CD4-positive, alpha-beta T cell treated with Interleukin-15 for 1 hour (primary cell): Measurements from ENCODE around the gene ATP6V0D1.
"Not testable (repeated sequence)": the region's sequence is repeated elsewhere in the genome, so short reads cannot be mapped to it uniquely, and the experiment has no call there.

Source experiments
- DNase-seq: peaks from one replicate; pipeline ENCODE4 v3.0.0-alpha.2; 2020

Gene ATP6V0D1

DNA sequence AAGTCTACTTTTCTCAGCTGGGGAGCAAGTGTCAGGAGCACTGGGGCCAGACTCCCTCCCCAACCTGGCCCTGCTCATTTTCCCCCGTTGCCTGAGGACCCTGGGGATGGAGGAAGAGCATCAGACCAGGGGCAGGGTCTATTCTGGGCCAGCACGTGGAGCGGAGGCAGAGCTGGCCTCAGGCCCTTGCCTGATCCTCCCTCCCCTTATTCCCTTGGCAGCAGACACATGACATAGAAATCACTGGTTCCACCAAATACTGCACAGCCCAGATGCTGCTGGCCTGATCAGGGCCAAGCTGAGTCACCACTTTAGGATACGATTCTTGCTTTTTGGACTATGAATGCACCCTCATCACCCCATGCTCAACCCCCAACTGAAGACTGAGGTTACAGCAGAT lies 18.1 kb upstream of the ATP6V0D1 start:
- DNase-seq = no peak

DNA sequence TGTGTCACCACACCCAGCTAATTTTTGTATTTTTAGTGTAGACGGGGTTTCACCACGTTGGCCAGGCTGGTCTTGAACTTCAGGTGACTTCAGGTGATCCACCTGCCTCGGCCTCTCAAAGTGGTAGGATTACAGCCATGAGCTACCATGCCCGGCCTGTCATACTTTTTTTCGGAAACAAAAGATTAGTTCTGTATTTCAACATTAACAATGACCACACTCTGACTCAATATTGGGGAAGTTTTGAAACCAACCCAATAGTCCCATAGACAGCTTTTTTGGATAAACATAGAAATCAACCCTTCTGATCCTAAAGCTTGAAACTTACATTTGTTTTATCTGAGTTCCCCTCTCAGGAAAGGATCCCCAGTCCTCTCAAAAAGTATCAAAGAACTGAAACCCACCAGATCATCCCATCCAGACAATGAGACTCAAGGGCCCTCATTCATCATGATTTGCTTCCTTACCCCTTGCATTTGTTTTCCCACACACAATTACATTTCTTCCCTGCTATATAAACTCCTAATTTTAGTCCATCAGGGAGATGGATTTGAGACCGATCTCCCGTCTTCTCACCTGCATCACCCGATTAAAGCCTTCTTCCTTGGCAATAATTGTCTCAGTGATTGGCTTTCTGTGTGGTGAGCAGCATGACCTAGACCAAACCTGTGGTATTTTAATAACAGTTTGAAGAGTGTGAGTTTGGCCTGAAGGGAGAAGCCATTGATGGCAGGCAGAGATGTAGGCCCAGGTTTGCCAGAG lies 9.6 kb upstream of the ATP6V0D1 start:
- no peak for DNase-seq

- DNase-seq = no peak
Measured at GRCh38 chr16:67489401-67490083, 8.6 kb upstream of the ATP6V0D1 start.

- DNase-seq = not testable (repeated sequence)
Measured at GRCh38 chr16:67487561-67487960, 6.6 kb upstream of the ATP6V0D1 start.

DNA sequence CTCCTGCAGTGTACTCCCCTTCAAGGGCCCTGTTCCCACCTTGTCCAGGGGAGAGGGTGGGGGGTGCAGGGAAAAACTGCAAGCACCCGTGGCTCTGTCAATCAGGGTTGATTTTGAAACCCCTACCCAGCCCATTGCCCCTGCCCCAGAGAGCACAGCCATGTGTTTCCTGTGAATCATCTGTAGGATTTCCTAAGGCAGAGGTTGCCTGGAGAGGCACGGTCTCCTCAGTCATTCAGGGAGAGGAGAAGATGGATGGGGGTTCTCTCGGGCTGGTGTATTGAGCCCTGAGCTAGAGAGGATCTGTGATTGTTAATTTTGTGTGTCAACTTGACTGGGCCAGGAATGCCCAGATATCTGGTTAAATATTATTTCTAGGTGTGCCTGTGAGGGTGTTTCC lies 5.8 kb upstream of the ATP6V0D1 start:
- peak; percentile 26 for DNase-seq

- DNase-seq = no peak
Measured at GRCh38 chr16:67483731-67484525, 3.0 kb upstream of the ATP6V0D1 start.

DNA sequence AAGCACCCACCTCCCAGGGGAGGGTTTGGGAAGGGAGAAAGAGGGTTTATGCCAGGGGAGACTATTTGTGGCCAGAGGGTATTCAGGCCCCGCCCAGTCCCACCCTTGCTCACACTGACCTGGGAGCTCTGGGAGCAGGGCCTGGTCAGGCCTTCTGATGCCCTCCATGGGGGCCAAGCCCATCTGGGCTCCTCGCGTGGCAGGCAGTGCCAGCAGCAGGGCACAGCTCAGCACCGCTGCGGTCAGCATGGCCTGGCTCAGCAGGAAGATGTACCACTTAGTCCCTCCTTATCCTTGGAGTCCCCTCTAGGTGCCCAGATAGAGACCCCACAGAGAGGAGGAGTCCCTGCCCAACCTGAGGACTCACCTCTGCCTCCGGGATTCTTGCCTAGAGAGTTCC lies 2.2 kb upstream of the ATP6V0D1 start, which contains the start of gene AGRP:
Gene AGRP (minus strand): TSS at position 398 of the 400 bp plus-strand sequence. CDS start 149 bp downstream, at position 249.
- DNase-seq = no peak

GRCh38 chr16:67482233-67482924 lies 1.4 kb upstream of the ATP6V0D1 start:
- DNase-seq = no peak

GRCh38 chr16:67481561-67482232 lies 740 bp upstream of the ATP6V0D1 start:
- DNase-seq = peak; percentile 41

- no peak for DNase-seq
Measured at GRCh38 chr16:67477960-67478554, 2.9 kb downstream of the ATP6V0D1 start.

GRCh38 chr16:67474551-67475455 lies 6.2 kb downstream of the ATP6V0D1 start:
- no peak for DNase-seq

DNA sequence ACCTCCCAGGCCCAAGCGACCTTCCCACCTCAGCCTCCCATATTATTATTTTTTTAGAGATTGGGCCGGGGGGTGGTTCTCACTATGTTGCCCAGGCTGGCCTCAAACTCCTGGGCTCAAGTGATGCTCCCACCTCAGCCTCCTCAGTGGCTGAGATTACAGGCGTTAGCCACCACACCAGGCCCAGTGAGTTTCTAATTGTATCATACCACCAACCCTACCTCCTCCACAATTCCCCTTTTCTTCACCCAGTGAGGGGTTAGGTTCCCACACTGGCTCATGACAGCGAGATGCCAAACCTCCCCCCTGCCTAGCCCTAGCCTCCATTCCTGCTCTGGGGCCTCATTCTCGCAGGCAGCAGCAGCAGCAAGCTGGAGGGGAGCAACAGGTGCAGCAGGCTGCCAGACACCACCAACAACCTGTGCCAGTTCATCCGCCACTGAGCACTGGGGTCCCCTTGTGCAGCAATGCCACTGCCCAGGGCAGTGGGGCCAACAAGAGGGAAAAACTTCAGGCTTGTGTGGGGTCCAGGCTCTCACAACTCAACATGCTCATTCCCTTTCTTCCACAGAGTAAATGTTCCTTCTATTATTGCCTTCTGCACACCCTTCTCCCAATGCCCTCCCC lies 9.1 kb downstream of the ATP6V0D1 start:
- DNase-seq = no peak

GRCh38 chr16:67470359-67470758 lies 10.6 kb downstream of the ATP6V0D1 start:
- no peak for DNase-seq

GRCh38 chr16:67468731-67469130 lies 12.2 kb downstream of the ATP6V0D1 start:
- DNase-seq = no peak

DNA sequence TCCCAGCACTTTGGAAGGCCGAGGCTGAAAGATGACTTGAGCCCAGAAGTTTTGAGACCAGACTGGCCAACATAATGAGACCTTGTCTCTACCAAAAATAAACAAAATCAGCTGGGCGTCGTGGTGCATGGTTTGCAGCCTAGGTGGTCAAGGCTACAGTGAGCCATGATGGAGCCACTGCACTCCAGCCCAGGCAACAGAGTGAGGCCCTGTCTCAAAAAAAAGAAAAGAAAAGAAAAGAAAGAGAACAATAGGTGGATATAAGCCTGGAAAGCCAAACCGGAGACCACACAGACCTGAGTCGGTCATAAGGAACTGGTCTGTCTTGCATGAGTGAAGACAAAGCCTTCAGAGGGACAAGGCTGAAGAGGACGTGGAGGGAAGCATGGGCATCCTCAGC lies 14.4 kb downstream of the ATP6V0D1 start:
- no peak for DNase-seq

DNA sequence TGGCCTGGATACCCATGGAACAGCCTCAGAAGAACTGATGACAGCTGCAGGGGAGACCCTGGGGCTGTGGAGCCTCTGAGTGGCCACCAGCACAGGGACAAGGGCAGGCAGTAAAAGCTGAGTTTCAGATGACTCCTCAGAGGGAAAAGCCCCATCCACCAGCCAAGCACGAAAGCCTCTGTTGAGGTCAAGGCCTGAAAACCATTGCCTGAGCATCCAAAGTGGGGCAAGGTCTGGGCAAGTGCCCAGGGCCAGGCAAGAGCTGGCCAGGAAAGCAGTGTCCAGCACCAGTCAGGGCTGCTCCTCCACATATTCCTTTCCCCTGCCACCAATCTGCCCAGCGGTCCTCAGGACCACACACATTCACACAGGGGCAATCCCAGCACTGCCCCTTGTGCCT lies 16.4 kb downstream of the ATP6V0D1 start:
- no peak for DNase-seq

GRCh38 chr16:67463691-67464090 lies 17.3 kb downstream of the ATP6V0D1 start:
- no peak for DNase-seq

DNA sequence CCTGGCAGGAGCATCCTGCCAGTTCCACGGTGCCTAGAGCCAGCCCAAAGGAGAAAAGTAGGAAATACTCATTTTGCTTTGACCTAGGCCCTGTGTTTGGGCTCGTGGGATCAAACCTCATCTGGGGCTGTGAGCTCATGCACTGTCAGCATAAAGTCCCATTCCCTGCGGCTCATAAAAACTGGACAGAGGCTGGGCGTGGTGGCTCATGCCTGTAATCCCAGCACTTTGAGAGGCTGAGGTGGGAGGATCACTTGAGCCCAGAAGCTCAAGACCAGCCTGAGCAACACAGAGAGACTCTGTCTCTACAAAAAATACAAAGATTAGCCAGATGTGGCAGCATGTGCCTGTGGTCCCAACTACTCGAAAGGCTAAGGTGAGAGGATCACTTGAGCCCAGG lies 17.9 kb downstream of the ATP6V0D1 start:
- DNase-seq = no peak

DNA sequence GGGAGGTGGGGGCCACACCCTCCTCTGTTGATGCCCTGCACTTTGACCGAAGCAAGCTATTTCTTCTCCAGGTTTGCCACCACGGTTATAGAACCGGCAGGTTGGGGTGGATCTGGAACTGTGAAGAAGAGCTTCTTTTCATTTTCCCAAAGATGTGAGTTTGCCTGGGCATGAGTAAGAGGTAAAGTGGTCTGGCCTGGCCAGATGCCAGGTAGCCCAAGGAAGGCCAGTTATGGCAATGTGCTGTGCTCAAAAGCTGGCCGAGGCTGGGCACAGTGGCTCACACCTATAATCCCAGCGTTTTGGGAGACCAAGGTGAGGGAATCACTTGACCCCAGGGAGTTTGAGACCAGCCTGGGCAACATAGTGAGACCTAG lies 18.7 kb downstream of the ATP6V0D1 start:
- DNase-seq = no peak

DNA sequence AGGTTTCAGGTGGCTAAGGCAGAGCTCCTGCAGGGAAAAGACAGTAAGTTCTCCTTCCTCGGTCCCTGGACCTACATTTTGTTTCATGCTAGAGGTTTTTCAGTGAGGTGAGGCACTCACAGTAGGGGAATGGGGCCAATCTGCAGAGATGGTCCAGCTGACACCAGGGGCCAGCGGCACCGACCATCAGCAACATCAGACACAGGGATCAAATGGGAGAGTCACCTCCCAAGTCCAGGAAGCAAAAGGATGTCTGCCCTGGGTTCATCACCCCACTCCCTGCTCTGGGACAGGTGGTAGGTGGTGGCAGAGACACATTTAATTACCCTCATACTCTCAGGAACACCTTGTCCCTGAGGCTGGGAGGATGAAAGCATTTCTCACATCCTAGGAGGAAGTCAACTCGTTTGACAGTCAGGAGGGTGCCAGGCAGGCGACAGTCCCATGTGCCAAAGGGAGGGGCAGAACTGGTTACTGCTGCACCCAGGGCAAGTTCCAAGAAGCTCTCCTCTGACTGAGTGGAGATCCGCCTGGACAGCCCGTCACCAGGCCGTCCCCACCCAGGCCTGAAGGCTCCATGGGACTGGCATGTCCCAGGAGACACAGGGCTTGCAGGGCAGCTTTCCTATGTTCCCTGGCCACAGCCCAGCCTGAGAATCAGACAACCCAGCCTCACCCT lies 19.2 kb downstream of the ATP6V0D1 start:
- no peak for DNase-seq
